GM12891 (cell line): ENCODE data around the gene GALT.

Experiments
- POLR2A ChIP-seq: IDR thresholded peaks from 2 replicates; pipeline ENCODE4 v1.6.1; 2011; ENCODE audit warnings: low read depth, low read length, control low read depth
- POLR2AphosphoS5 ChIP-seq: IDR thresholded peaks from 2 replicates; pipeline ENCODE4 v1.6.1; 2011; ENCODE audit warnings: low read depth, low read length, control low read depth
- POU2F2 ChIP-seq: IDR thresholded peaks from 2 replicates; pipeline ENCODE4 v1.6.1; 2011; ENCODE audit warnings: low read depth, mild to moderate bottlenecking, control low read depth, low read length, moderate library complexity
- SPI1 ChIP-seq: IDR thresholded peaks from 2 replicates; pipeline ENCODE4 v1.6.1; 2011; ENCODE audit warnings: low read depth, low read length, control low read depth
- TAF1 ChIP-seq: IDR thresholded peaks from 2 replicates; pipeline ENCODE4 v1.6.1; 2011; ENCODE audit warnings: low read depth, low read length, control low read depth

DNA sequence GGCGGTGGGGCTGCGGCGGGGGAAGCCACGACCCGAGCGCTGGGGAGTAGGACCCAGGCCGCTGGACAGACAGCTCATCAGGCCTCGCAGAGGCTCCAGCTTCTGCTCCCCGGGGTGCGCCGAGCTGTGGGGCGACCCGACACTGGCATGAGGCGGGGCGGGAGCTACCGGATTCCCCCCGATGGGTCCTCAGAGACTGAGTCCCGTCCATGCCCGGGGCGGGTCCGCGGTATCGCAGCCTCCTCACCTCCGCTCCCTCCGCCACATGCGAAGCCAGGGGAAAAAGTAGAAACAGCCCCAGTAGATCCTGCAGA lies 18.5 kb downstream of the GALT start:
- no peak for TF ChIP-seq POLR2A
- no peak for TF ChIP-seq POLR2AphosphoS5
- no peak for TF ChIP-seq TAF1
- no peak for TF ChIP-seq SPI1
- TF ChIP-seq POU2F2, result no peak
